ENCODE results near the gene HOOK1. TPM values are rescaled to one million over a fixed set of nuclear protein-coding genes. Genes with fewer than 3 reads are reported as not detected.
"Not testable (repeated sequence)": the region's sequence is repeated elsewhere in the genome, so short reads cannot be mapped to it uniquely, and the experiment has no call there.

The HOOK1 gene
- polyA plus RNA-seq, 3 donors: under 0.01 to 7.7 (median 0.68) TPM

- H3K27ac ChIP-seq (ENCODE audit: low read depth, low read length): no peak overlapping the region
- 92 to 98% (median 94%) methylated on average over 2 of the region's 2 CpGs for WGBS, 3 donors
These were observed 103.0 kb downstream of the HOOK1 start for GRCh38 chr1:59917785-59918180.

GRCh38 chr1:59919746-59920145, 105.0 kb downstream of the HOOK1 start:
- WGBS, 3 donors: 89 to 93% (median 92%) methylated on average over 2 of the region's 2 CpGs
- H3K27ac ChIP-seq (ENCODE audit: low read depth, low read length): no peak overlapping the region

GRCh38 chr1:59921258-59921899, 106.6 kb downstream of the HOOK1 start:
- not testable (repeated sequence) for H3K27ac ChIP-seq (ENCODE audit: low read depth, low read length)
- 71 to 90% (median 76%) methylated on average over 6 of the region's 6 CpGs for WGBS, 3 donors

GRCh38 chr1:59924653-59925052, 109.9 kb downstream of the HOOK1 start:
- H3K27ac ChIP-seq (ENCODE audit: low read depth, low read length): no peak overlapping the region

Other genes starting within 250 kb of the HOOK1 start
- under 1 TPM; 0.25 to 0.71 (median 0.56) TPM for gene CYP2J2, start 111.8 kb downstream of the HOOK1 start, polyA plus RNA-seq

Data from adipose tissue (tissue), 3 donors.